Heart right ventricle (tissue), 16 donors: Measurements from ENCODE around the gene DAG1. TPM values are rescaled to one million over a fixed set of nuclear protein-coding genes. Genes with fewer than 3 reads are reported as not detected.
A peak's percentile ranks its signal among the peaks of the same experiment; 100 is the strongest.

Experiments
- ATAC-seq, 8 donors: fragments of 200-7000 bp; cut with Tn5 transposase; one replicate each; pipeline ENCODE4 v1.9.1; 2020; ENCODE audit warnings: mild to moderate bottlenecking in 8 of 8, moderate library complexity in 8 of 8, moderate number of reproducible peaks in 1 of 8
- DNase-seq, 2 donors: peaks; one replicate each; pipeline ENCODE4 v3.0.0-alpha.2; 2020
- H3K27ac ChIP-seq, 10 donors: fragments of 200-600 bp; sonication (generic) in 2 of 10; one replicate each; pipeline versions ENCODE4 v1.5.0 to v1.8.0; 2020 to 2022; ENCODE audit warnings: mild to moderate bottlenecking in 3 of 10
- H3K27me3 ChIP-seq, 7 donors: fragments of 200-600 bp; one replicate each; pipeline ENCODE4 v1.8.0; 2021 to 2022; ENCODE audit warnings: mild to moderate bottlenecking in 2 of 7
- H3K36me3 ChIP-seq, 9 donors: fragments of 200-600 bp; sonication (generic) in 1 of 9; one replicate each; pipeline versions ENCODE4 v1.5.0 to v1.8.0; 2020 to 2022; ENCODE audit warnings: mild to moderate bottlenecking in 2 of 9
- H3K4me1 ChIP-seq, 9 donors: fragments of 200-600 bp; sonication (generic) in 1 of 9; one replicate each; pipeline versions ENCODE4 v1.5.0 to v1.8.0; 2020 to 2022; ENCODE audit warnings: mild to moderate bottlenecking in 4 of 9
- H3K4me3 ChIP-seq, 10 donors: fragments of 200-600 bp; sonication (generic) in 2 of 10; one replicate each; pipeline versions ENCODE4 v1.5.0 to v1.8.0; 2020 to 2022; ENCODE audit warnings: mild to moderate bottlenecking in 7 of 10, moderate library complexity in 2 of 10
- H3K9me3 ChIP-seq, 11 donors: fragments of 200-600 bp in 10 of 11; sonication (generic) in 2 of 11; one replicate each; pipeline versions ENCODE4 v1.5.0 to v1.8.0; 2013 to 2022; ENCODE audit warnings: mild to moderate bottlenecking in 2 of 11, control low read depth in 1 of 11, moderate library complexity in 1 of 11
- CTCF ChIP-seq, 9 donors: fragments of 200-600 bp; sonication (generic) in 2 of 9; IDR thresholded peaks; one replicate each; pipeline versions ENCODE4 v1.5.0 to v1.8.0; 2021 to 2022; ENCODE audit warnings: antibody characterized with exemption in 9 of 9, mild to moderate bottlenecking in 5 of 9, moderate library complexity in 1 of 9
- WGBS, 2 donors: extraction: QIAGEN DNeasy Blood & Tissue Kit; methylation state at CpG; one replicate each; pipeline ENCODE4 v1.1.7; 2013; ENCODE audit warnings: inconsistent platforms in 1 of 2; 5-methylcytosine and 5-hydroxymethylcytosine counted together
- intact Hi-C, 10 donors: fragments of 100-400 bp; cut with DNase I; formaldehyde crosslinking; loops; one replicate each; pipeline versions ENCODE4 v1.11.1 to v1.14.2; 2022
- polyA plus RNA-seq, 2 donors: library from polyadenylated mRNA; stranded (reverse); fragments of 200-250 nt; gene quantifications; one replicate each; pipeline ENCODE4 v1.2.3, GENCODE V29; 2013
- total RNA-seq, 10 donors: library from RNA; stranded (reverse); fragmentation: NEBNext Ultra II Directional in 3 of 10; extraction: Animal tissue kit (Norgen Biotek cat#: 25700) in 3 of 10; gene quantifications; one replicate each; pipeline versions ENCODE4 v1.2.1 to v1.2.4, GENCODE V29; 2021 to 2023
- donor health status: Arrhythmogenic right ventricular cardiomyopathy.
- donor health status: ischemic (EF 13 %, LVEDD 7.1; RV severe dilation, severe dysfunction).
- donor health status: healthy with polysubstance abuse.
- donor health status: DM: no; HTN: yes; CAD: no.
- donor health status: DM: no; HTN: no; CAD: no.
- donor health status: ischemic (EF 25% LVEDD 6.9; RV normal size, moderate dysfunction).
- donor health status: ischemic (EF 25% LVEDD 5.7; RV mildly dilated, moderate dysfunction).
- donor health status: healthy.
- donor health status: DM: yes; HTN: yes; CAD: no.
- donor health status: Ischemic cardiomyopathy.
- donor health status: ischemic (EF 35%, LVEDD 5.7; RV mildly dilated, moderate dysfunction).
- donor health status: nonischemic (EF 11% LVEDD 7.7; RV severe dilation, severe dysfunction).
- donor health status: DM: yes; HTN: yes; CAD: no.
- donor health status: PGD.
- donor health status: ischemic (EF 29% LVEDD 5.4; RV normal size, mild dysfunction).
- donor health status: nonischemic (EF 23%, LVEDD 6.1; RV moderate dilation, normal function).

The DAG1 gene
- total and polyA plus RNA-seq, 12 donors, result 37.7 to 173 (median 135) TPM

DNA sequence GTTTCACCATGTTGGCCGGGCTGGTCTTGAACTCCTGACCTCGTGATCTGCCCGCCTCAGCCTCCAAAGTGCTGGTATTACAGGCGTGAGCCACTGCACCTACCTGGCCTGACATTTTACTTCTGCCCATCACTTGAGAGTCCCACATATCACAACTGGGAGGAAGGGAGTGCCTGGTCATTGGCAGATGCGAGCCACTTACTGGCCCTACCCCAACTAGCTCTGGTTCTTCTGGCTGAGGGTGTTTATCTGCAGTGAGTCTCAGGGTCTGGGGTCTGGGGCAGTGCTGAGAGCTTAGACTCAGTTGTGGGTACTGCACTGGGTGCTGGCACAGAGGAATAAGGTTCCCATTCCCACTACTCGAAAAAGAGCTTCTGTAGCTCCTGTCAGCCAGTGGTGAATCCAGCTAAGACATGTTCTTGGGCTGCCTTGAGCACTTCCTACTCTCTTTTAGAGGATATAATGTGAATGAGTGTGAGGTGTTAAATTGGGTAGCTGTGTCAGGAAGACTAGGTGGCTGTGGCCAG lies 30.2 kb downstream of the DAG1 start:
- WGBS, 2 donors, result 90 to 92% methylated on average over 6 of the region's 6 CpGs
- Histone ChIP-seq H3K27me3 (no peaks in the 10 kb centered on the region), H3K27ac (peak overlapping the region; percentile 26 to 89 (median 79)), H3K9me3 (no peaks in the 10 kb centered on the region), H3K4me1 (peaks cover 0 to 44% (median 30%) of the 10 kb centered on the region in 9 donors), H3K36me3 (peaks cover 0 to 11% (median 0%) of the 10 kb centered on the region in 9 donors), H3K4me3 (no peak overlapping the region)
- ATAC-seq (peak in 5 of 8 donors; percentile 4 to 40 (median 21)), DNase-seq (no peak)
- intact Hi-C loops, result no loop called here
- no peak for TF ChIP-seq CTCF (IDR thresholded peaks at IDR 0.05)

DNA sequence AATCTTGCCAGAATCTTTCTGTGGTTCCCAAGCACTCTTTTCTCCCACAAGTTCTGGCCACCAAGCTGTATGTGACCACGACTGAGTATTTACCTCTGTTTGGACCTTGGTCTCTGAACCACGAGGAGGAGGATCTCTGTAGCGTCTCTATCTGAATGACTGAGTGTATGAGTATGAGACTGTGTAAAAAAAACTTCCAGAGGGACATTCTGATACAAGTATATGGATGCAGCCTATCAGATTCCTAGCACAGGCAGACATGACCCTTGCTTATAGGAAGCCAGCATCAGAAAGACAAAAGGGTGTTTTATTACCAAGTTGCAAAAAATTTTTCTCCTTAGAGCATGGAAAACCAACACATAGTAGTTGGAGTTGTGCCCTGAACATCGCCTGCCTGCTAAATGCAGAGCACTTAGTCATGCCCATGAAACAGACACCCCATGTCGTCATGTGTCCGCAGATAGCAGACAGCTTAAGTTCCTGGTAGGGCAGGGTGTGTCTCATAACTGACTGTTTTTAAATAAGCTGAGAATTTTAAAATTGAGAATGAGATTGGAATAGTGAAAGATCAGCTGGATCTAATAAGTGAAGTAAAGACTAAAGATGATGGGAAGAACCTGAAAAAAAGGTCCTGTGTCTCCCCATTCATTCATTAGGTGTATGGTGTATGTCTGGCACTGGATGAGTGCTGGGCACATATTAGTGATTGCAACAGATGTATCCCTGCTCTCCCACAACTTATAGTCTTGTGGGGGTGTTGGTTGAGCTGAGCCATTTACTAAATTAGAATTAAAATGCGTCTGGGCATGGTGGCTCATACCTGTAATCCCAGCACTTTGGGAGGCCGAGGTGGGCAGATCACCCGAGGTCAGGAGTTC lies 30.9 kb downstream of the DAG1 start:
- Histone ChIP-seq H3K4me3 (no peak overlapping the region), H3K4me1 (peaks cover 0 to 44% (median 29%) of the 10 kb centered on the region in 9 donors), H3K27me3 (no peaks in the 10 kb centered on the region), H3K36me3 (peaks cover 0 to 11% (median 0%) of the 10 kb centered on the region in 9 donors), H3K27ac (peak overlapping the region; percentile 26 to 89 (median 79)), H3K9me3 (no peaks in the 10 kb centered on the region)
- no peak for TF ChIP-seq CTCF (IDR thresholded peaks at IDR 0.05)
- WGBS, 2 donors, result 45 to 56% methylated on average over 9 of the region's 9 CpGs
- DNase-seq, result peak in 1 of 2 donors; percentile 63
- peak; percentile 86 to 98 (median 94) for ATAC-seq
- intact Hi-C loops, result no loop called here

DNA sequence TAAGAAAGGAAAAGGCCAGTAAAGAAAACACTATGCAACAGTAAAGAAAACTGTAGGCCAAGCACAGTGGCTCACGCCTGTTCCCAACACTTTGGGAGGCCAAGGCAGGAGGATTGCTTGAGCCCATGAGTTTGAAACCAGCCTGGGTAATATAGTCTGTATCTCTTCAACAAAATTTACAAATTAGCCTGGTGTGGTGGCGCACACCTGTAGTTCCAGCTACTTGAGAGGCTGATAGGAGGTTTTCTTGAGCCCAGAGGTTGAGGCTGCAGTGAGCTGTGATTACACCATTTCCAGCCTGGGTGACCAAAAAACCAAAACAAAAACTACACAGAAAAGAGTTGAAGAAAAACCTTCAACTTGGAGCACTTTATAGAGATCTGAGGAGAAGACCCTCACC lies 31.8 kb downstream of the DAG1 start:
- peaks cover 0 to 48% (median 26%) of the 10 kb centered on the region in 9 donors for H3K4me1 ChIP-seq
- no peak for TF ChIP-seq CTCF (IDR thresholded peaks at IDR 0.05)
- intact Hi-C loops, result no loop called here
- no peak for ATAC-seq
- no peaks in the 10 kb centered on the region for H3K27me3 ChIP-seq
- no peak overlapping the region for H3K4me3 ChIP-seq
- H3K9me3 ChIP-seq, result no peaks in the 10 kb centered on the region
- peaks cover 0 to 11% (median 0%) of the 10 kb centered on the region in 9 donors for H3K36me3 ChIP-seq
- peak overlapping the region in 9 of 10 donors; percentile 70 to 89 (median 80) for H3K27ac ChIP-seq
- 99 to 100% methylated on average over 2 of the region's 2 CpGs for WGBS, 2 donors
- DNase-seq, result no peak

GRCh38 chr3:49506906-49507305 lies 36.8 kb downstream of the DAG1 start:
- no peak for TF ChIP-seq CTCF (IDR thresholded peaks at IDR 0.05)
- no peak for ATAC-seq
- H3K4me3 ChIP-seq, result no peak overlapping the region
- H3K4me1 ChIP-seq, result peaks cover 0 to 15% (median 2%) of the 10 kb centered on the region in 9 donors
- no peaks in the 10 kb centered on the region for H3K9me3 ChIP-seq
- intact Hi-C loops, result no loop called here
- no peak for DNase-seq
- H3K27ac ChIP-seq, result no peak overlapping the region
- no peaks in the 10 kb centered on the region for H3K27me3 ChIP-seq
- 88 to 93% methylated on average over 3 of the region's 3 CpGs for WGBS, 2 donors
- H3K36me3 ChIP-seq, result peaks cover 0 to 30% (median 15%) of the 10 kb centered on the region in 9 donors
